IMR-90 (cell line): ENCODE results near the gene TAF3. TPM values are rescaled to one million over a fixed set of nuclear protein-coding genes. Genes with fewer than 3 reads are reported as not detected.

Experiments used
- ATAC-seq: fragments of 200-7000 bp; cut with Tn5 transposase; 2 replicates; pipeline ENCODE4 v1.9.1; 2020; ENCODE audit warnings: low read depth, mild to moderate bottlenecking, moderate library complexity
- BruUV-seq: library from RNA; stranded (reverse); fragments of 400-500 nt; replicated peaks from 2 replicates; lab custom pipeline; 2021; lab: Mats Ljungman, UMichigan
- CTCF ChIA-PET: fragments of 300-600 bp; formaldehyde crosslinking; extraction: SDS; loops from one replicate; lab custom pipeline; 2021; ENCODE audit warnings: antibody characterized with exemption; lab: Yijun Ruan, JAX
- POLR2A ChIA-PET: fragments of 300-600 bp; sonication (Branson Sonifier 250); formaldehyde crosslinking; loops from one replicate; lab custom pipeline; 2022; ENCODE audit warnings: antibody characterized with exemption; ENCODE audit not compliant: unreplicated experiment; lab: Charles Lee
- DNase-seq: peaks from one replicate; pipeline ENCODE4 v3.0.0; 2013
- H2AFZ ChIP-seq: replicated peaks from 2 replicates; pipeline ENCODE3; 2013; ENCODE audit warnings: low read length, mild to moderate bottlenecking; ENCODE audit not compliant: poor library complexity
- H2AK5ac ChIP-seq: 2 replicates; pipeline ENCODE4 v1.6.1; 2013; ENCODE audit warnings: low read depth, low read length, inconsistent platforms
- H2AK9ac ChIP-seq: replicated peaks from 2 replicates; pipeline ENCODE3; 2013; ENCODE audit warnings: mild to moderate bottlenecking, low read depth, low read length, moderate library complexity; ENCODE audit not compliant: poor library complexity
- H2BK120ac ChIP-seq: 2 replicates; pipeline ENCODE4 v1.6.1; 2013; ENCODE audit warnings: low read depth, low read length, inconsistent platforms
- H2BK15ac ChIP-seq: 3 replicates; pipeline ENCODE4 v1.6.1; 2013; ENCODE audit warnings: low read depth, low read length, inconsistent platforms
- H2BK20ac ChIP-seq: 2 replicates; pipeline ENCODE4 v1.6.1; 2013; ENCODE audit warnings: low read depth, mild to moderate bottlenecking, inconsistent platforms, low read length, moderate library complexity
- H2BK5ac ChIP-seq: 2 replicates; pipeline ENCODE4 v1.6.1; 2013; ENCODE audit warnings: mild to moderate bottlenecking, low read depth, low read length, inconsistent platforms; ENCODE audit not compliant: poor library complexity, severe bottlenecking
- H3K14ac ChIP-seq: replicated peaks from 2 replicates; pipeline ENCODE4 v1.6.1; 2013; ENCODE audit warnings: low read depth, low read length, inconsistent platforms
- H3K18ac ChIP-seq: 2 replicates; pipeline ENCODE4 v1.6.1; 2013; ENCODE audit warnings: low read depth, low read length, control low read depth
- H3K23ac ChIP-seq: 2 replicates; pipeline ENCODE4 v1.6.1; 2013; ENCODE audit warnings: low read depth, low read length, inconsistent platforms
- H3K27ac ChIP-seq: 2 replicates; pipeline ENCODE4 v1.5.1; 2013; ENCODE audit warnings: mild to moderate bottlenecking, control low read depth, low read length; ENCODE audit not compliant: insufficient read depth
- H3K27me3 ChIP-seq: 2 replicates; pipeline ENCODE4 v1.6.1; 2013; ENCODE audit warnings: low read length; ENCODE audit not compliant: control insufficient read depth, insufficient read depth
- H3K36me3 ChIP-seq: 2 replicates; pipeline ENCODE4 v1.6.1; 2013; ENCODE audit warnings: low read length, mixed read lengths; ENCODE audit not compliant: control insufficient read depth, insufficient read depth
- H3K4ac ChIP-seq: 2 replicates; pipeline ENCODE4 v1.6.1; 2013; ENCODE audit warnings: low read depth, low read length, inconsistent platforms
- H3K4me1 ChIP-seq: 2 replicates; pipeline ENCODE4 v1.6.1; 2013; ENCODE audit warnings: low read length, mixed read lengths; ENCODE audit not compliant: control insufficient read depth, insufficient read depth
- H3K4me2 ChIP-seq: 2 replicates; pipeline ENCODE4 v1.6.1; 2013; ENCODE audit warnings: low read depth, mild to moderate bottlenecking, control low read depth, low read length, moderate library complexity
- H3K4me3 ChIP-seq: 2 replicates; pipeline ENCODE4 v1.5.1; 2013; ENCODE audit warnings: low read depth, mild to moderate bottlenecking, control low read depth, low read length, moderate library complexity; ENCODE audit not compliant: insufficient read depth
- H3K56ac ChIP-seq: 2 replicates; pipeline ENCODE4 v1.6.1; 2013; ENCODE audit warnings: low read length, inconsistent platforms; ENCODE audit not compliant: insufficient read depth; ENCODE audit errors: extremely low read depth
- H3K79me1 ChIP-seq, 2 experiments: 2 replicates each; pipeline ENCODE4 v1.6.1; 2013; ENCODE audit warnings: low read length in 2 of 2, inconsistent platforms in 1 of 2, low read depth in 1 of 2
- H3K9ac ChIP-seq: 2 replicates; pipeline ENCODE4 v1.6.1; 2013; ENCODE audit warnings: low read depth, low read length, control low read depth
- H3K9me1 ChIP-seq: 2 replicates; pipeline ENCODE4 v1.6.1; 2013; ENCODE audit warnings: low read length, inconsistent platforms; ENCODE audit not compliant: insufficient read depth
- H3K9me3 ChIP-seq: 2 replicates; pipeline ENCODE4 v1.6.1; 2013; ENCODE audit warnings: low read length; ENCODE audit not compliant: control insufficient read depth, insufficient read depth
- H4K20me1 ChIP-seq: 2 replicates; pipeline ENCODE4 v1.6.1; 2013; ENCODE audit warnings: low read length, inconsistent platforms; ENCODE audit not compliant: insufficient read depth
- H4K5ac ChIP-seq: 2 replicates; pipeline ENCODE4 v1.6.1; 2013; ENCODE audit warnings: mild to moderate bottlenecking, low read depth, low read length, control low read depth
- H4K8ac ChIP-seq, 2 experiments: 2 replicates each; pipeline ENCODE4 v1.6.1; 2013; ENCODE audit warnings: low read depth in 2 of 2, low read length in 2 of 2, control low read depth in 1 of 2, inconsistent platforms in 1 of 2
- H4K91ac ChIP-seq: 2 replicates; pipeline ENCODE4 v1.6.1; 2013; ENCODE audit warnings: low read depth, low read length, inconsistent platforms; ENCODE audit not compliant: insufficient read depth
- BHLHE40 ChIP-seq: fragments of 150-350 bp; IDR thresholded peaks from 2 replicates; pipeline ENCODE4 v1.6.1; 2016; ENCODE audit warnings: mild to moderate bottlenecking, low read depth, low read length
- CHD1 ChIP-seq: IDR thresholded peaks from 2 replicates; pipeline ENCODE4 v1.6.1; 2012; ENCODE audit warnings: low read depth, low read length, improper control_type of control experiment
- CTCF ChIP-seq: conservative IDR thresholded peaks from 2 replicates; pipeline ENCODE4 v1.5.1; 2012; ENCODE audit warnings: mild to moderate bottlenecking, low read depth, low read length, improper control_type of control experiment
- FOS ChIP-seq: fragments of 150-350 bp; IDR thresholded peaks from 2 replicates; pipeline ENCODE4 v1.6.1; 2016; ENCODE audit warnings: low read depth, low read length
- MAFK ChIP-seq: IDR thresholded peaks from 2 replicates; pipeline ENCODE4 v1.6.1; 2012; ENCODE audit warnings: low read depth, low read length, improper control_type of control experiment
- MAZ ChIP-seq: IDR thresholded peaks from 2 replicates; pipeline ENCODE4 v1.6.1; 2012; ENCODE audit warnings: low read depth, mild to moderate bottlenecking, low read length, improper control_type of control experiment, moderate library complexity, borderline replicate concordance
- MXI1 ChIP-seq: IDR thresholded peaks from 2 replicates; pipeline ENCODE4 v1.6.1; 2012; ENCODE audit warnings: low read depth, mild to moderate bottlenecking, low read length, moderate library complexity, borderline replicate concordance
- NFE2L2 ChIP-seq: fragments of 150-350 bp; IDR thresholded peaks from 2 replicates; pipeline ENCODE4 v1.6.1; 2016; ENCODE audit warnings: low read depth, mild to moderate bottlenecking, low read length
- POLR2A ChIP-seq: IDR thresholded peaks from 2 replicates; pipeline ENCODE4 v1.6.1; 2012; ENCODE audit warnings: mild to moderate bottlenecking, low read depth, low read length
- RAD21 ChIP-seq: IDR thresholded peaks from 2 replicates; pipeline ENCODE4 v1.6.1; 2012; ENCODE audit warnings: low read length, improper control_type of control experiment
- RCOR1 ChIP-seq: IDR thresholded peaks from 2 replicates; pipeline ENCODE4 v1.6.1; 2012; ENCODE audit warnings: mild to moderate bottlenecking, low read length, improper control_type of control experiment; ENCODE audit not compliant: insufficient replicate concordance
- RFX5 ChIP-seq: IDR thresholded peaks from 2 replicates; pipeline ENCODE4 v1.8.0; 2012; ENCODE audit warnings: low read depth, mild to moderate bottlenecking, low read length, moderate library complexity
- SMC3 ChIP-seq: fragments of 150-350 bp; IDR thresholded peaks from 2 replicates; pipeline ENCODE4 v1.6.1; 2016; ENCODE audit warnings: low read depth, mild to moderate bottlenecking, antibody characterized with exemption, low read length, moderate library complexity
- WGBS, 2 experiments: methylation state at CpG; one replicate each; pipeline versions ENCODE4 v1.1.5 to v1.1.7; 2013; ENCODE audit warnings: missing lambda C conversion rate in 2 of 2; ENCODE audit not compliant: insufficient read length in 1 of 2; ENCODE audit errors: extremely low coverage in 2 of 2; 5-methylcytosine and 5-hydroxymethylcytosine counted together
- dilution Hi-C: fragments of 300-500 bp; cut with HindIII; formaldehyde crosslinking; loops from one replicate; pipeline ENCODE4 v1.14.3; 2018; ENCODE audit warnings: low sequenced_read_pairs; ENCODE audit not compliant: unreplicated experiment
- in situ Hi-C: fragments of 300-500 bp; cut with MboI; formaldehyde crosslinking; loops from 3 replicates; pipeline ENCODE4 v1.14.3; 2019; ENCODE audit warnings: low sequenced_read_pairs, inconsistent platforms, mixed read lengths
- intact Hi-C: fragments of 100-400 bp; cut with micrococcal nuclease; formaldehyde crosslinking; loops from 2 replicates; pipeline ENCODE4 v1.10.0; 2022
- polyA plus RNA-seq, 3 experiments: library from polyadenylated mRNA; depleted of rRNA; stranded (reverse); fragments of >200 nt; gene quantifications; 2 replicates each; pipeline ENCODE4 v1.2.3, GENCODE V29; 2012; ENCODE audit warnings: low replicate concordance in 1 of 3
- total RNA-seq: library from RNA; depleted of rRNA; stranded (reverse); fragments of >200 nt; gene quantifications from 2 replicates; pipeline ENCODE4 v1.2.3, GENCODE V29; 2012
- TF ChIP-seq, protein P1 (sequence below): fragments of 150-350 bp; IDR thresholded peaks from 2 replicates; pipeline ENCODE4 v1.6.1; 2016; ENCODE audit warnings: low read depth, mild to moderate bottlenecking, low read length, moderate library complexity, borderline replicate concordance
- TF ChIP-seq, protein P2 (sequence below): fragments of 150-350 bp; IDR thresholded peaks from 2 replicates; pipeline ENCODE4 v1.6.1; 2017; ENCODE audit warnings: mild to moderate bottlenecking, antibody characterized with exemption, low read length, low read depth

The TAF3 gene
- total and polyA plus RNA-seq, 2 of the 4 experiments (the other 2 are of a cell fraction), result 1.4 to 2.3 TPM

DNA sequence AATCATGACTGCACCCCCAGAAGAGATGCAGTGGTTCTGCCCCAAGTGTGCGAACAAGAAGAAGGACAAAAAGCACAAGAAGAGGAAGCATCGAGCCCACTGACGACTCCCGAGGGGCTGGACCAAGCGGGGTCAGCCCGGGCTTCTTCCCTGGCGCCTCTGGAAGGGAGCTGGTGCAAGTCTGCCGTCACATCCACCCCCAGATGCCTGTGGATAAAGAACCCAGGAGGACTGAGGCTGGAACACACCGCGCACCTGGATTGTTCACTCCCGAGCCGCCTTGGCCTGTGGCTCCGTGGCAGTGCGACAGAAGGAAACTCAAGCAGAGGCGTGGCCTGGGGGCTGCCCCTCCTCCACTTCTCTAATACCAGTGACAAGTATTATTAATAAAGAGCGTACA lies 196.3 kb downstream of the TAF3 start:
- no peak overlapping the region for H4K8ac ChIP-seq
- H3K9ac ChIP-seq, result no peak overlapping the region
- WGBS, 2 experiments, result 100% methylated on average over 1 of the region's 16 CpGs; no CpG with 5 or more reads in 1 of the 2 experiments
- peaks cover 6% of the 10 kb centered on the region for H3K4me1 ChIP-seq
- no peak overlapping the region for H3K14ac ChIP-seq
- CTCF ChIA-PET, result no interaction called here
- no peak overlapping the region for H2AK5ac ChIP-seq
- no peak overlapping the region for H3K18ac ChIP-seq
- H2BK5ac ChIP-seq, result no peak overlapping the region
- H2AK9ac ChIP-seq, result no peak overlapping the region
- H3K9me3 ChIP-seq, result no peaks in the 10 kb centered on the region
- H3K27me3 ChIP-seq, result no peaks in the 10 kb centered on the region
- H3K36me3 ChIP-seq, result peaks cover 13% of the 10 kb centered on the region
- POLR2A ChIA-PET, result no interaction called here
- no peaks in the 10 kb centered on the region for H3K9me1 ChIP-seq
- DNase-seq, result no peak
- no peak for TF ChIP-seq CHD1
- no peak for TF ChIP-seq RCOR1
- TF ChIP-seq MAZ, result no peak
- no peak for TF ChIP-seq MXI1
- TF ChIP-seq, protein P1, sequence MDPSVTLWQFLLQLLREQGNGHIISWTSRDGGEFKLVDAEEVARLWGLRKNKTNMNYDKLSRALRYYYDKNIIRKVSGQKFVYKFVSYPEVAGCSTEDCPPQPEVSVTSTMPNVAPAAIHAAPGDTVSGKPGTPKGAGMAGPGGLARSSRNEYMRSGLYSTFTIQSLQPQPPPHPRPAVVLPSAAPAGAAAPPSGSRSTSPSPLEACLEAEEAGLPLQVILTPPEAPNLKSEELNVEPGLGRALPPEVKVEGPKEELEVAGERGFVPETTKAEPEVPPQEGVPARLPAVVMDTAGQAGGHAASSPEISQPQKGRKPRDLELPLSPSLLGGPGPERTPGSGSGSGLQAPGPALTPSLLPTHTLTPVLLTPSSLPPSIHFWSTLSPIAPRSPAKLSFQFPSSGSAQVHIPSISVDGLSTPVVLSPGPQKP, result no peak
- TF ChIP-seq RFX5, result no peak
- no peak for TF ChIP-seq BHLHE40
- no peak for TF ChIP-seq SMC3
- no peak for TF ChIP-seq CTCF
- TF ChIP-seq NFE2L2, result no peak
- TF ChIP-seq, protein P2, sequence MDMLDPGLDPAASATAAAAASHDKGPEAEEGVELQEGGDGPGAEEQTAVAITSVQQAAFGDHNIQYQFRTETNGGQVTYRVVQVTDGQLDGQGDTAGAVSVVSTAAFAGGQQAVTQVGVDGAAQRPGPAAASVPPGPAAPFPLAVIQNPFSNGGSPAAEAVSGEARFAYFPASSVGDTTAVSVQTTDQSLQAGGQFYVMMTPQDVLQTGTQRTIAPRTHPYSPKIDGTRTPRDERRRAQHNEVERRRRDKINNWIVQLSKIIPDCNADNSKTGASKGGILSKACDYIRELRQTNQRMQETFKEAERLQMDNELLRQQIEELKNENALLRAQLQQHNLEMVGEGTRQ, result no peak
- no peak for TF ChIP-seq FOS
- no peak for TF ChIP-seq RAD21
- no peak for TF ChIP-seq POLR2A
- TF ChIP-seq MAFK, result no peak
- H3K23ac ChIP-seq, result no peak overlapping the region
- dilution Hi-C loops (no loop called here), in situ Hi-C loops (no loop called here), intact Hi-C loops (no loop called here)
- no peak overlapping the region for H3K56ac ChIP-seq
- no peak overlapping the region for H2BK120ac ChIP-seq
- H2BK15ac ChIP-seq, result no peak overlapping the region
- no peak overlapping the region for H3K4me3 ChIP-seq
- no peak overlapping the region for H3K4ac ChIP-seq
- H4K5ac ChIP-seq, result no peak overlapping the region
- H4K91ac ChIP-seq, result no peak overlapping the region
- no peak overlapping the region for H3K27ac ChIP-seq
- no peaks in the 10 kb centered on the region for H4K20me1 ChIP-seq
- H2AFZ ChIP-seq, result no peak overlapping the region
- ATAC-seq, result no peak
- H2BK20ac ChIP-seq, result no peak overlapping the region
- H3K79me1 ChIP-seq, result no peaks in the 10 kb centered on the region
- H3K4me2 ChIP-seq, result no peak overlapping the region
- BruUV-seq, result no TSS peak
